ENCODE data around the gene PTPRN2. TPM values are rescaled to one million over a fixed set of nuclear protein-coding genes. Genes with fewer than 3 reads are reported as not detected.
A peak's percentile ranks its signal among the peaks of the same experiment; 100 is the strongest.

The PTPRN2 gene
- total and polyA plus RNA-seq, 2 of the 13 experiments (the other 11 are each of a cell fraction or from before 2014, with no cell fraction given): 2.5 to 24.2 TPM

GRCh38 chr7:158392251-158392650, 195.4 kb downstream of the PTPRN2 start:
- H3K9me3 ChIP-seq (ENCODE audit: low read length): no peaks in the 10 kb centered on the region
- no peak overlapping the region for H3K27ac ChIP-seq (ENCODE audit: extremely low read length, insufficient read depth, low read length)
- no peak for DNase-seq (ENCODE audit: low spot score)
- no peak for FAIRE-seq
- H3K4me1 ChIP-seq (ENCODE audit: insufficient read depth, low read length): peaks cover 22% of the 10 kb centered on the region
- no peaks in the 10 kb centered on the region for H3K27me3 ChIP-seq (ENCODE audit: control insufficient read depth in 1 of 2, insufficient read depth in 2 of 2, low read length in 2 of 2)
- POLR2A ChIA-PET: no interaction called here
- H3K79me2 ChIP-seq (ENCODE audit: insufficient read depth, low read length): no peaks in the 10 kb centered on the region
- H3K4me2 ChIP-seq (ENCODE audit: low read depth, low read length): no peak overlapping the region
- 40% methylated on average over 2 of the region's 11 CpGs for WGBS (ENCODE audit: low lambda C conversion rate)
- in situ Hi-C loops (cut with HindIII; ENCODE audit: extremely low pct_ligation_motif_present, low pct_unique_long_range_greater_than_20kb) (no loop called here), intact Hi-C loops (cut with micrococcal nuclease; ENCODE audit: unreplicated experiment) (no loop called here)
- no peaks in the 10 kb centered on the region; a peak in 1 of 5 replicates for H3K36me3 ChIP-seq (replicated peaks in 1 of 2; ENCODE audit: control insufficient read depth in 1 of 2, insufficient read depth in 2 of 2, low read length in 2 of 2)
- H4K20me1 ChIP-seq (ENCODE audit: insufficient read depth, low read length): peaks cover 89% of the 10 kb centered on the region; the same call in 1 of the 2 replicates
- H2AFZ ChIP-seq (ENCODE audit: low read length): no peak overlapping the region
- no peak overlapping the region for H3K4me3 ChIP-seq (replicated peaks in 1 of 3; ENCODE audit: insufficient read depth in 1 of 3, low read depth in 2 of 3, low read length in 3 of 3)
- TF ChIP-seq ZNF614 (CRISPR knock-in tag; IDR thresholded peaks at IDR 0.05; ENCODE audit: borderline replicate concordance) (no peak), MNT (IDR thresholded peaks at IDR 0.05) (peak; percentile 31; the same call in 1 of the 2 replicates)
- no TSS peak for BruUV-seq (replicated peaks)
- H3K9ac ChIP-seq (ENCODE audit: insufficient read depth, low read depth, low read length): no peak overlapping the region
- CTCF ChIA-PET (ENCODE audit: low intra/inter-chr PET ratio, low total read pairs): no interaction called here
- ATAC-seq: no peak

- Histone ChIP-seq H3K27me3 (ENCODE audit: control insufficient read depth in 1 of 2, insufficient read depth in 2 of 2, low read length in 2 of 2) (no peaks in the 10 kb centered on the region), H4K20me1 (ENCODE audit: insufficient read depth, low read length) (peaks cover 89% of the 10 kb centered on the region), H3K79me2 (ENCODE audit: insufficient read depth, low read length) (no peaks in the 10 kb centered on the region), H2AFZ (ENCODE audit: low read length) (no peak overlapping the region), H3K27ac (ENCODE audit: extremely low read length, insufficient read depth, low read length) (no peak overlapping the region), H3K4me1 (ENCODE audit: insufficient read depth, low read length) (peaks cover 15% of the 10 kb centered on the region), H3K9ac (ENCODE audit: insufficient read depth, low read depth, low read length) (no peak overlapping the region), H3K9me3 (ENCODE audit: low read length) (no peaks in the 10 kb centered on the region), H3K36me3 (replicated peaks in 1 of 2; ENCODE audit: control insufficient read depth in 1 of 2, insufficient read depth in 2 of 2, low read length in 2 of 2) (no peaks in the 10 kb centered on the region; a peak in 1 of 5 replicates), H3K4me2 (ENCODE audit: low read depth, low read length) (no peak overlapping the region), H3K4me3 (replicated peaks in 1 of 3; ENCODE audit: insufficient read depth in 1 of 3, low read depth in 2 of 3, low read length in 3 of 3) (no peak overlapping the region)
- intact Hi-C loops (cut with micrococcal nuclease; ENCODE audit: unreplicated experiment): no loop called here
- ATAC-seq (no peak), FAIRE-seq (no peak), DNase-seq (ENCODE audit: low spot score) (no peak)
- ChIA-PET CTCF (ENCODE audit: low intra/inter-chr PET ratio, low total read pairs) (no interaction called here), POLR2A (no interaction called here)
- in situ Hi-C loops (cut with HindIII; ENCODE audit: extremely low pct_ligation_motif_present, low pct_unique_long_range_greater_than_20kb): no loop called here
- no TSS peak for BruUV-seq (replicated peaks)
- 95% methylated on average over 3 of the region's 4 CpGs for WGBS (ENCODE audit: low lambda C conversion rate)
- no peak for TF ChIP-seq ZBTB37 (CRISPR knock-in tag; IDR thresholded peaks at IDR 0.05)
- no peak for TF ChIP-seq DNMT1 (CRISPR knock-in tag; IDR thresholded peaks at IDR 0.05)
- TF ChIP-seq CC2D1A (CRISPR knock-in tag; IDR thresholded peaks at IDR 0.05): no peak
- TF ChIP-seq MBD4 (IDR thresholded peaks at IDR 0.05; ENCODE audit: borderline replicate concordance, low read length): no peak
- TF ChIP-seq POGK (CRISPR knock-in tag; conservative IDR thresholded peaks at IDR 0.05): no peak
- TF ChIP-seq MEF2D (CRISPR knock-in tag; IDR thresholded peaks at IDR 0.05): no peak
- no peak for TF ChIP-seq ZNF253 (CRISPR knock-in tag; IDR thresholded peaks at IDR 0.05; ENCODE audit: borderline replicate concordance)
- no peak for TF ChIP-seq AKAP8 (CRISPR knock-in tag; IDR thresholded peaks at IDR 0.05)
- no peak for TF ChIP-seq DZIP1 (CRISPR knock-in tag; IDR thresholded peaks at IDR 0.05)
- no peak for TF ChIP-seq ZNF234 (CRISPR knock-in tag; conservative IDR thresholded peaks at IDR 0.05)
These were observed 196.1 kb downstream of the PTPRN2 start for GRCh38 chr7:158391541-158391940.
